DOHH2 (cell line): ENCODE results near the gene HES4.
"Not testable (repeated sequence)": the region's sequence is repeated elsewhere in the genome, so short reads cannot be mapped to it uniquely, and the experiment has no call there.

Experiments
- H3F3A ChIP-seq: fragments of 200-600 bp; sonication (generic), shearing (Covaris generic); 2 replicates; pipeline ENCODE4 v1.6.0; 2016; ENCODE audit warnings: antibody characterized with exemption, mild to moderate bottlenecking; ENCODE audit not compliant: control insufficient read depth, insufficient read depth
- H3K27ac ChIP-seq: fragments of 200-600 bp; sonication (generic); 2 replicates; pipeline ENCODE4 v1.5.1; 2014; ENCODE audit warnings: low read depth, mild to moderate bottlenecking, low read length, moderate library complexity
- H3K27me3 ChIP-seq: fragments of 200-600 bp; sonication (generic); 2 replicates; pipeline ENCODE4 v1.6.1; 2014; ENCODE audit warnings: mild to moderate bottlenecking, low read length, mixed read lengths; ENCODE audit not compliant: control insufficient read depth
- H3K36me3 ChIP-seq: fragments of 200-600 bp; sonication (generic); 2 replicates; pipeline ENCODE4 v1.6.1; 2014; ENCODE audit warnings: mild to moderate bottlenecking, low read length, moderate library complexity, mixed read lengths; ENCODE audit not compliant: control insufficient read depth
- H3K4me1 ChIP-seq: fragments of 200-600 bp; sonication (generic); 2 replicates; pipeline ENCODE4 v1.6.1; 2014; ENCODE audit warnings: mild to moderate bottlenecking, low read length, mixed read lengths; ENCODE audit not compliant: control insufficient read depth
- H3K4me2 ChIP-seq: fragments of 200-600 bp; sonication (generic); 2 replicates; pipeline ENCODE4 v1.6.0; 2014; ENCODE audit warnings: mild to moderate bottlenecking, low read length, moderate library complexity
- H3K4me3 ChIP-seq: fragments of 200-600 bp; sonication (generic); 2 replicates; pipeline ENCODE4 v1.5.1; 2014; ENCODE audit warnings: mild to moderate bottlenecking, low read length, mixed read lengths
- H3K79me2 ChIP-seq: fragments of 200-600 bp; sonication (generic); 2 replicates; pipeline ENCODE4 v1.6.1; 2014; ENCODE audit warnings: mild to moderate bottlenecking, low read length, mixed read lengths; ENCODE audit not compliant: control insufficient read depth
- H3K9me2 ChIP-seq: fragments of 200-600 bp; sonication (generic); replicated peaks from 2 replicates; pipeline ENCODE4 v1.6.1; 2014; ENCODE audit warnings: mild to moderate bottlenecking, low read length, mixed read lengths; ENCODE audit not compliant: control insufficient read depth
- H3K9me3 ChIP-seq: fragments of 200-600 bp; sonication (generic); 2 replicates; pipeline ENCODE4 v1.6.1; 2014; ENCODE audit warnings: antibody characterized with exemption, low read length, mixed read lengths; ENCODE audit not compliant: control insufficient read depth, insufficient read depth
- H4K20me1 ChIP-seq: fragments of 200-600 bp; sonication (generic); 2 replicates; pipeline ENCODE4 v1.6.0; 2014; ENCODE audit warnings: low read depth, mild to moderate bottlenecking, antibody characterized with exemption, low read length, moderate library complexity; ENCODE audit not compliant: control insufficient read depth, insufficient read depth
- CTCF ChIP-seq: fragments of 200-600 bp; sonication (generic); IDR thresholded peaks from one replicate; pipeline ENCODE4 v1.5.1; 2014; ENCODE audit warnings: antibody characterized with exemption, mild to moderate bottlenecking, low read depth, low read length; ENCODE audit not compliant: poor library complexity, severe bottlenecking
- EZH2phosphoT487 ChIP-seq: fragments of 200-600 bp; sonication (generic); IDR thresholded peaks from 2 replicates; pipeline ENCODE4 v1.6.1; 2017; ENCODE audit warnings: borderline replicate concordance, mild to moderate bottlenecking, antibody characterized with exemption, low read length, moderate library complexity, mixed read lengths

The HES4 gene

GRCh38 chr1:993379-993995, 6.4 kb downstream of the HES4 start:
- Histone ChIP-seq H3K27ac (no peak overlapping the region), H3K27me3 (peaks cover 18% of the 10 kb centered on the region), H4K20me1 (no peaks in the 10 kb centered on the region), H3K9me3 (no peaks in the 10 kb centered on the region), H3K4me2 (no peak overlapping the region), H3K36me3 (no peaks in the 10 kb centered on the region), H3F3A (no peaks in the 10 kb centered on the region), H3K79me2 (no peaks in the 10 kb centered on the region), H3K4me1 (no peaks in the 10 kb centered on the region), H3K4me3 (no peak overlapping the region), H3K9me2 (no peaks in the 10 kb centered on the region)
- TF ChIP-seq EZH2phosphoT487 = no peak
- no peak for TF ChIP-seq CTCF

GRCh38 chr1:992362-992761, 7.5 kb downstream of the HES4 start:
- no peak overlapping the region for H3K27ac ChIP-seq
- peaks cover 19% of the 10 kb centered on the region for H3K27me3 ChIP-seq
- H3K4me3 ChIP-seq = no peak overlapping the region

DNA sequence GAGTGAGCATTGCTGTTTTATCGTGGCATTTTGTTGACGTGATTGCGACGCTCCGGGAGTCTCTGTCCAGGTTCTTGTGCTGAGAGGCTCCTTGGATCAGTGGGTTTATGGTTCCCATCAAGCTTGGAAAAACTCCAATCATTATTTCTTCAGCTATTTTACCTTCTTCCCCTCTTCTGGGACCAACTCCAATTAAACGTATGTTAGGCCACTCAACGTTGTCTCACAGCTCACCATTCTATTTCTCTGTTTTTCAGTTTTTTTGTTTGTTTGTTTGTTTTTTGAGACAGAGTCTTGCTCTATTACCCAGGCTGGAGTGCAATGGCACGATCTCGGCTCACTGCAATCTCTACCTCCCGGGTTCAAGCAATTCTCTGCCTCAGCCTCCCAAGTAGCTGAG, 8.0 kb downstream of the HES4 start:
- H3F3A ChIP-seq = no peaks in the 10 kb centered on the region
- no peaks in the 10 kb centered on the region for H3K79me2 ChIP-seq
- H3K4me2 ChIP-seq = no peak overlapping the region
- H3K9me2 ChIP-seq = no peaks in the 10 kb centered on the region
- H3K27ac ChIP-seq = no peak overlapping the region
- no peaks in the 10 kb centered on the region for H3K36me3 ChIP-seq
- no peak overlapping the region for H3K4me3 ChIP-seq
- H3K4me1 ChIP-seq = no peaks in the 10 kb centered on the region
- H3K27me3 ChIP-seq = peaks cover 19% of the 10 kb centered on the region
- H3K9me3 ChIP-seq = no peaks in the 10 kb centered on the region
- no peaks in the 10 kb centered on the region for H4K20me1 ChIP-seq
- no peak for TF ChIP-seq EZH2phosphoT487
- TF ChIP-seq CTCF = no peak

More at GRCh38 chr1:992362-992761, 7.5 kb downstream of the HES4 start:
- Histone ChIP-seq H3K9me3 (no peaks in the 10 kb centered on the region), H3K9me2 (no peaks in the 10 kb centered on the region), H4K20me1 (no peaks in the 10 kb centered on the region), H3K4me1 (no peaks in the 10 kb centered on the region), H3K4me2 (no peak overlapping the region), H3F3A (no peaks in the 10 kb centered on the region), H3K79me2 (no peaks in the 10 kb centered on the region), H3K36me3 (no peaks in the 10 kb centered on the region)
- TF ChIP-seq EZH2phosphoT487 (no peak), CTCF (no peak)

DNA sequence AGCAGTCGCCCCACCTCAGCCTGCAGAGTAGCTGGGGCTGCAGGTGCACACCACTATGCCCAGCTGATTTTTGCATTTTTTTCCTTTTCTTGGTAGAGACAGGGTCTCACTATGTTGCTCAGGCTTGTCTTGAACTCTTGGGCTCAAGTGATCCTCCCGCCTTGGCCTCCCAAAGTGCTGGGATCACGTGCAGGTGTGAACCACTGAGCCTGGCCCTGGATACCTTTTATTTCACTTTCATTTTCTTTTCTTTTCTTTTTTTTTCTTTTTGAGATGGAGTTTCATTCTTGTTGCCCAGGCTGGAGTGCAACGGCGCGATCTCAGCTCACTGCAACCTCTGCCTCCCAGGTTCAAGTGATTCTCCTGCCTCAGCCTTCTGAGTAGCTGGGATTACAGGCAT, 8.6 kb downstream of the HES4 start:
- H3K27ac ChIP-seq, H3K4me2 ChIP-seq, H3K9me3 ChIP-seq, H3K4me3 ChIP-seq, H4K20me1 ChIP-seq, H3F3A ChIP-seq, H3K36me3 ChIP-seq, H3K79me2 ChIP-seq, H3K9me2 ChIP-seq, H3K4me1 ChIP-seq: not testable (repeated sequence)
- peaks cover 22% of the 10 kb centered on the region for H3K27me3 ChIP-seq

DNA sequence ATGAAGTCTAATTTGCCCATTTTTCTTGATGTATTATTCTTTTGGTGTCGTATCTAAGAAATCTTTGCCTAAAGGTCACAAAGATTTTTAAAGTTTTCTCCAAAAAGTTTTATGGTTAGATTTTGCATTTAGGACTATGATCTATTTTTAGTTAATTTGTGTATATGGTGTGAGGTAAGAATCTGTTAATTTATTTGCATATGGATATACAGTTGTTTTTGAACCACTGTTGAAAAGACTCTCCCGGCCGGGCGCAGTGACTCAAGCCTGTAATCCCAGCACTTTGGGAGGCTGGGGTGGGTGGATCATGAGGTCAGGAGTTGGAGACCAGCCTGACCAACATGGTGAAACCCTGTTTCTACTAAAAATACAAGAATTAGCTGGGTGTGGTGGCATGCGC, 11.8 kb downstream of the HES4 start:
- H3F3A ChIP-seq, H3K36me3 ChIP-seq: not testable (repeated sequence)
- peaks cover 17% of the 10 kb centered on the region for H3K27me3 ChIP-seq

More for the DNA sequence above, 11.8 kb downstream of the HES4 start:
- not testable (repeated sequence) for H3K27ac ChIP-seq, H3K4me1 ChIP-seq, H4K20me1 ChIP-seq, H3K4me2 ChIP-seq, H3K9me2 ChIP-seq, H3K4me3 ChIP-seq, H3K79me2 ChIP-seq, H3K9me3 ChIP-seq
